Liver (tissue), 9 donors: ENCODE results near the gene GARIN5A. TPM values are rescaled to one million over a fixed set of nuclear protein-coding genes. Genes with fewer than 3 reads are reported as not detected.

Experiments
- DNase-seq: peaks from one replicate; pipeline ENCODE4 v3.0.0-alpha.2; 2017; ENCODE audit warnings: low spot score
- H3K27ac ChIP-seq, 2 donors: one replicate each; pipeline ENCODE4 v1.7.0; 2013; ENCODE audit warnings: inconsistent platforms in 2 of 2, low read length in 2 of 2, control low read depth in 1 of 2, low read depth in 1 of 2, mild to moderate bottlenecking in 1 of 2
- H3K27me3 ChIP-seq, 4 donors: one replicate each; pipeline versions ENCODE4 v1.6.1 to v1.7.0; 2013; ENCODE audit warnings: low read length in 3 of 4, inconsistent platforms in 1 of 4, mild to moderate bottlenecking in 1 of 4, moderate library complexity in 1 of 4; ENCODE audit not compliant: control insufficient read depth in 4 of 4, insufficient read depth in 4 of 4
- H3K36me3 ChIP-seq, 4 donors: one replicate each; pipeline versions ENCODE4 v1.6.1 to v1.7.0; 2013; ENCODE audit warnings: low read length in 3 of 4, mild to moderate bottlenecking in 3 of 4, low read depth in 1 of 4, moderate library complexity in 1 of 4; ENCODE audit not compliant: control insufficient read depth in 4 of 4, insufficient read depth in 3 of 4
- H3K4me1 ChIP-seq, 4 donors: one replicate each; pipeline versions ENCODE4 v1.6.1 to v1.7.0; 2013; ENCODE audit warnings: low read length in 3 of 4, mild to moderate bottlenecking in 3 of 4, moderate library complexity in 1 of 4; ENCODE audit not compliant: control insufficient read depth in 4 of 4, insufficient read depth in 4 of 4
- H3K4me3 ChIP-seq, 3 donors: one replicate each; pipeline versions ENCODE4 v1.6.1 to v1.7.0; 2013; ENCODE audit warnings: low read length in 3 of 3, control low read depth in 1 of 3, low read depth in 1 of 3, mild to moderate bottlenecking in 1 of 3
- H3K9ac ChIP-seq, 2 donors: one replicate each; pipeline ENCODE4 v1.7.0; 2013; ENCODE audit warnings: low read length in 2 of 2, mild to moderate bottlenecking in 2 of 2, moderate library complexity in 2 of 2, control low read depth in 1 of 2, low read depth in 1 of 2
- H3K9me3 ChIP-seq, 4 donors: one replicate each; pipeline versions ENCODE4 v1.6.1 to v1.7.0; 2013; ENCODE audit warnings: low read length in 3 of 4; ENCODE audit not compliant: control insufficient read depth in 4 of 4
- ATF3 ChIP-seq: IDR thresholded peaks from 2 replicates; pipeline ENCODE4 v1.6.1; 2016; ENCODE audit warnings: antibody characterized with exemption
- CTCF ChIP-seq: fragments of 150-350 bp; IDR thresholded peaks from 2 replicates; pipeline ENCODE4 v1.5.1; 2017; ENCODE audit warnings: improper control_type of control experiment, low read depth, low read length; ENCODE audit not compliant: missing input control
- EGR1 ChIP-seq, 2 donors: IDR thresholded peaks; 2 replicates each; pipeline ENCODE4 v1.6.1; 2016 to 2018; ENCODE audit warnings: antibody characterized with exemption in 2 of 2, low read depth in 2 of 2
- FOXA1 ChIP-seq: IDR thresholded peaks from 2 replicates; pipeline ENCODE4 v1.6.1; 2016; ENCODE audit warnings: antibody characterized with exemption
- FOXA2 ChIP-seq: IDR thresholded peaks from 2 replicates; pipeline ENCODE4 v1.6.1; 2016; ENCODE audit warnings: antibody characterized with exemption
- GABPA ChIP-seq, 2 donors: IDR thresholded peaks in 1 of 2; conservative IDR thresholded peaks in 1 of 2; 2 replicates each; pipeline ENCODE4 v1.6.1; 2016; ENCODE audit warnings: antibody characterized with exemption in 2 of 2, mild to moderate bottlenecking in 1 of 2, moderate library complexity in 1 of 2
- HNF4A ChIP-seq, 2 donors: conservative IDR thresholded peaks; 2 replicates each; pipeline ENCODE4 v1.6.1; 2016; ENCODE audit warnings: antibody characterized with exemption in 2 of 2, mild to moderate bottlenecking in 2 of 2
- HNF4G ChIP-seq: IDR thresholded peaks from 2 replicates; pipeline ENCODE4 v1.6.1; 2016; ENCODE audit warnings: antibody characterized with exemption
- JUND ChIP-seq, 2 donors: IDR thresholded peaks; 2 replicates each; pipeline ENCODE4 v1.6.1; 2016; ENCODE audit warnings: antibody characterized with exemption in 2 of 2
- NR2F2 ChIP-seq: IDR thresholded peaks from 2 replicates; pipeline ENCODE4 v1.6.1; 2016; ENCODE audit warnings: antibody characterized with exemption
- RAD21 ChIP-seq, 2 donors: IDR thresholded peaks; 2 replicates each; pipeline ENCODE4 v1.6.1; 2016; ENCODE audit warnings: antibody characterized with exemption in 2 of 2, mild to moderate bottlenecking in 2 of 2
- REST ChIP-seq: IDR thresholded peaks from 2 replicates; pipeline ENCODE4 v1.6.1; 2016; ENCODE audit warnings: antibody characterized with exemption, mild to moderate bottlenecking
- RXRA ChIP-seq, 2 donors: IDR thresholded peaks; 2 replicates each; pipeline ENCODE4 v1.6.1; 2017 to 2018; ENCODE audit warnings: antibody characterized with exemption in 2 of 2, mild to moderate bottlenecking in 1 of 2
- SP1 ChIP-seq: IDR thresholded peaks from 2 replicates; pipeline ENCODE4 v1.6.1; 2018; ENCODE audit warnings: antibody characterized with exemption, mild to moderate bottlenecking
- TAF1 ChIP-seq: conservative IDR thresholded peaks from 2 replicates; pipeline ENCODE4 v1.6.1; 2016; ENCODE audit warnings: antibody characterized with exemption, mild to moderate bottlenecking
- YY1 ChIP-seq: IDR thresholded peaks from 2 replicates; pipeline ENCODE4 v1.6.1; 2016; ENCODE audit warnings: antibody characterized with exemption, mild to moderate bottlenecking
- ZBTB33 ChIP-seq: IDR thresholded peaks from 2 replicates; pipeline ENCODE4 v1.6.1; 2016; ENCODE audit warnings: antibody characterized with exemption
- whole genome bisulfite sequencing: extraction: QIAGEN DNeasy Blood & Tissue Kit; methylation state at CpG from one replicate; pipeline ENCODE4 v1.1.7; 2013; 5-methylcytosine and 5-hydroxymethylcytosine counted together
- polyA plus RNA-seq, 2 donors: library from polyadenylated mRNA; stranded (reverse) in 1 of 2; unstranded in 1 of 2; fragments of 200-250 nt in 1 of 2; fragments of >200 nt in 1 of 2; fragmentation: Nextera tagmentation in 1 of 2; extraction: Ambion mirVana in 1 of 2; gene quantifications; one replicate each; pipeline versions ENCODE4 v1.2.1 to v1.2.3, GENCODE V29; 2013 to 2015
- total RNA-seq, 2 donors: library from RNA; depleted of rRNA; stranded (reverse); fragments of >200 nt; gene quantifications; one replicate each; pipeline ENCODE4 v1.2.3, GENCODE V29; 2014
- TF ChIP-seq, protein P1 (sequence below): IDR thresholded peaks from 2 replicates; pipeline ENCODE4 v1.6.1; 2016; ENCODE audit warnings: antibody characterized with exemption
- donor health status: healthy.
- donor health status: healthy.
- donor health status: healthy.
- donor health status: healthy.
- donor health status: healthy.

GARIN5A gene
- total and polyA plus RNA-seq, 4 donors: 0.42 to 1.7 (median 1.1) TPM

DNA sequence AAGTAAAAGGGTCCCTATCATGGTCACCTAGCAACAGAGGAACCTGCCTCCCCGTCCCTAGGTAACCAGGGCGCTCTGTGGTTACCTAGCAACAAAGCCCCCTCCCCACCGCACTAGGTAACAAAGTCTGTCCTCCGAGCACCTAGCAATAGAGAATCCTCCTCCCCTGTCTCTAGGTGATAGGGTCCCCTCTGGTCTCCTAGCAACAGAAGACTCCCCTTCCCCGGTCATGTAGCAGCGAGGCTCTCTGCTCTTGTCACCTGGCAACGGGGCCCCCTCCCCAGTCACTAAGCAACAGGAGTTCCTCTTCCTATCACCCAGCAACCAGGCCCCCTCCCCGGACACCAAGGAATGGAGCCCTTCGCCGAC, 34.0 kb upstream of the GARIN5A start:
- H3K9me3 ChIP-seq: no peaks in the 10 kb centered on the region
- DNase-seq: no peak
- H3K27ac ChIP-seq: peak overlapping the region in 1 of 2 donors; percentile 89
- H3K4me1 ChIP-seq: peaks cover 10 to 26% (median 18%) of the 10 kb centered on the region in 4 donors
- 7% methylated on average over 10 of the region's 10 CpGs for WGBS
- peak overlapping the region; percentile 15 to 21 for H3K9ac ChIP-seq
- no peaks in the 10 kb centered on the region for H3K36me3 ChIP-seq
- peak overlapping the region; percentile 54 to 73 (median 71) for H3K4me3 ChIP-seq
- no peaks in the 10 kb centered on the region for H3K27me3 ChIP-seq
- TF ChIP-seq NR2F2 (no peak), SP1 (no peak), ZBTB33 (no peak), HNF4G (no peak), RXRA (IDR thresholded peaks at IDR 0.05) (no peak), YY1 (no peak), GABPA (IDR thresholded peaks at IDR 0.05 in 1 of 2, conservative IDR thresholded peaks at IDR 0.05 in 1 of 2) (no peak), FOXA2 (no peak), EGR1 (IDR thresholded peaks at IDR 0.05; ENCODE audit: low read depth in 2 of 2) (no peak), CTCF (no peak), JUND (IDR thresholded peaks at IDR 0.05) (no peak), FOXA1 (no peak), ATF3 (no peak), HNF4A (conservative IDR thresholded peaks at IDR 0.05) (no peak), REST (no peak), TAF1 (no peak), RAD21 (IDR thresholded peaks at IDR 0.05) (no peak)
- TF ChIP-seq, protein P1, sequence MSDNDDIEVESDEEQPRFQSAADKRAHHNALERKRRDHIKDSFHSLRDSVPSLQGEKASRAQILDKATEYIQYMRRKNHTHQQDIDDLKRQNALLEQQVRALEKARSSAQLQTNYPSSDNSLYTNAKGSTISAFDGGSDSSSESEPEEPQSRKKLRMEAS: no peak
